Keratinocyte (primary cell): ENCODE data around the gene DISC1. TPM values are rescaled to one million over a fixed set of nuclear protein-coding genes. Genes with fewer than 3 reads are reported as not detected.

ENCODE experiments used
- DNase-seq: peaks from one replicate; pipeline ENCODE4 v3.0.0-alpha.2; 2011; ENCODE audit warnings: low read depth, missing footprints, low spot score
- FAIRE-seq: peaks from 2 replicates; lab custom pipeline; 2011; peaks lifted over from hg19 to GRCh38; lab: Jason Lieb, UNC
- H2AFZ ChIP-seq: 2 replicates; pipeline ENCODE4 v1.6.0; 2012; ENCODE audit warnings: low read length, control low read depth, inconsistent platforms; ENCODE audit not compliant: control insufficient read depth
- H3K27ac ChIP-seq: 2 replicates; pipeline ENCODE4 v1.5.1; 2011; ENCODE audit warnings: low read length; ENCODE audit not compliant: control insufficient read depth, insufficient read depth
- H3K27me3 ChIP-seq: 3 replicates; pipeline ENCODE4 v1.6.0; 2011; ENCODE audit warnings: low read length; ENCODE audit not compliant: control insufficient read depth, insufficient read depth; ENCODE audit errors: extremely low read depth
- H3K36me3 ChIP-seq, 2 experiments: 2 replicates in 1 of 2; 3 replicates in 1 of 2; pipeline ENCODE4 v1.5.1; 2011; ENCODE audit warnings: low read length in 2 of 2, mild to moderate bottlenecking in 1 of 2; ENCODE audit not compliant: control insufficient read depth in 2 of 2, insufficient read depth in 2 of 2; ENCODE audit errors: extremely low read depth in 1 of 2
- H3K4me1 ChIP-seq: 3 replicates; pipeline ENCODE4 v1.5.1; 2011; ENCODE audit warnings: low read length; ENCODE audit not compliant: control insufficient read depth, insufficient read depth; ENCODE audit errors: extremely low read depth
- H3K4me2 ChIP-seq: 3 replicates; pipeline ENCODE4 v1.6.0; 2011; ENCODE audit warnings: low read depth, low read length; ENCODE audit not compliant: control insufficient read depth, insufficient read depth; ENCODE audit errors: extremely low read depth
- H3K4me3 ChIP-seq, 3 experiments: fragments of 200-600 bp in 1 of 3; sonication (generic) in 1 of 3; 2 replicates in 2 of 3; 3 replicates in 1 of 3; pipeline ENCODE4 v1.5.1; 2011 to 2016; ENCODE audit warnings: low read length in 3 of 3, mild to moderate bottlenecking in 3 of 3, control low read depth in 2 of 3, inconsistent platforms in 1 of 3, low read depth in 1 of 3, mixed read lengths in 1 of 3, mixed run types in 1 of 3, moderate library complexity in 1 of 3; ENCODE audit not compliant: control insufficient read depth in 2 of 3, insufficient read depth in 2 of 3; ENCODE audit errors: extremely low read depth in 1 of 3
- H3K79me2 ChIP-seq: 2 replicates; pipeline ENCODE4 v1.6.0; 2012; ENCODE audit warnings: low read length; ENCODE audit not compliant: control insufficient read depth, insufficient read depth
- H3K9ac ChIP-seq: 3 replicates; pipeline ENCODE4 v1.6.0; 2011; ENCODE audit warnings: low read length; ENCODE audit not compliant: control insufficient read depth, insufficient read depth; ENCODE audit errors: extremely low read depth
- H3K9me1 ChIP-seq: 3 replicates; pipeline ENCODE4 v1.6.0; 2011; ENCODE audit warnings: low read length; ENCODE audit not compliant: control insufficient read depth, insufficient read depth; ENCODE audit errors: extremely low read depth
- H3K9me3 ChIP-seq: 2 replicates; pipeline ENCODE4 v1.5.1; 2012; ENCODE audit warnings: low read depth, low read length; ENCODE audit not compliant: control insufficient read depth
- H4K20me1 ChIP-seq: 3 replicates; pipeline ENCODE4 v1.6.0; 2011; ENCODE audit warnings: low read length; ENCODE audit not compliant: control insufficient read depth, insufficient read depth; ENCODE audit errors: extremely low read depth
- EZH2 ChIP-seq: IDR thresholded peaks from one replicate; pipeline ENCODE4 v1.6.1; 2012; ENCODE audit warnings: inconsistent platforms, mild to moderate bottlenecking, low read length, moderate library complexity
- dilution Hi-C: fragments of 300-500 bp; cut with MboI; formaldehyde crosslinking; loops from one replicate; pipeline ENCODE4 v1.7.0; 2020; ENCODE audit warnings: low sequenced_read_pairs; ENCODE audit not compliant: extremely low pct_ligation_motif_present
- polyA plus RNA-seq, 5 experiments: library from polyadenylated mRNA; depleted of rRNA in 3 of 5; stranded (reverse) in 3 of 5; stranded (forward) in 1 of 5; unstranded in 1 of 5; fragments of >200 nt; gene quantifications; 1 replicate in 1 of 5; 2 replicates in 3 of 5; 3 replicates in 1 of 5; pipeline versions ENCODE4 v1.2.1 to v1.2.3, GENCODE V29; 2011 to 2012; ENCODE audit warnings: missing spikeins in 2 of 5, low read depth in 1 of 5, low replicate concordance in 1 of 5
- TF ChIP-seq, protein P1 (sequence below), 3 experiments: IDR thresholded peaks in 1 of 3; conservative IDR thresholded peaks in 1 of 3; optimal IDR thresholded peaks in 1 of 3; 2 replicates in 2 of 3; 3 replicates in 1 of 3; pipeline versions ENCODE3 to v1.5.1; 2011; ENCODE audit warnings: low read length in 3 of 3, mild to moderate bottlenecking in 3 of 3, moderate library complexity in 2 of 3, control low read depth in 1 of 3, inconsistent platforms in 1 of 3; ENCODE audit not compliant: insufficient read depth in 2 of 3; ENCODE audit errors: extremely low read depth in 1 of 3

DISC1 gene
- polyA plus RNA-seq, 1 donor (not counting 4 experiments of a cell fraction or from before 2014, with no cell fraction given): 0.47 TPM

DNA sequence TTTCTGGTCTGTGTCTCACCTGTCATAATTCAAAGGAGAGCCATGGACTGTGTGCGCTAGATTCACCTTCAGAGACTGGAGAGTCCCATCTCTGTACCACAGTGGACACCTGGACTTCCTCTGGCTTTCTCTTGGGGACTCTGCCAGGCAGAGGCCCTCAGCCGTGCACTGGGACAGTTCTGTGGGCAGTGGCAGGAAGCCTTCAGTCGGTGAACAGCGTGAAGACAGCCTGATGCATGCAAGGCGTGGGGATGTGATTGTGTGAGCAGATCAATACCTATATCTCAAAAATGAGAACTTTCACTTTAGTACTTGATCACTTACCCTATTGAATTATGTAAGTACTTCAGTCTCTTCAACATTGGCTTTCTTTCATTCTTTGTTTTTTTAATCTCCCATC, 245.3 kb downstream of the DISC1 start:
- Histone ChIP-seq H3K4me1 (no peaks in the 10 kb centered on the region), H4K20me1 (no peaks in the 10 kb centered on the region), H3K9ac (no peak overlapping the region), H3K27ac (no peak overlapping the region), H3K36me3 (no peaks in the 10 kb centered on the region), H3K27me3 (no peaks in the 10 kb centered on the region), H3K4me2 (no peak overlapping the region), H3K4me3 (no peak overlapping the region), H3K9me3 (peaks cover 4% of the 10 kb centered on the region), H3K9me1 (no peaks in the 10 kb centered on the region), H2AFZ (no peak overlapping the region), H3K79me2 (no peaks in the 10 kb centered on the region)
- DNase-seq (no peak), FAIRE-seq (no peak)
- dilution Hi-C loops: no loop called here
- no peak for TF ChIP-seq EZH2
- TF ChIP-seq, protein P1, sequence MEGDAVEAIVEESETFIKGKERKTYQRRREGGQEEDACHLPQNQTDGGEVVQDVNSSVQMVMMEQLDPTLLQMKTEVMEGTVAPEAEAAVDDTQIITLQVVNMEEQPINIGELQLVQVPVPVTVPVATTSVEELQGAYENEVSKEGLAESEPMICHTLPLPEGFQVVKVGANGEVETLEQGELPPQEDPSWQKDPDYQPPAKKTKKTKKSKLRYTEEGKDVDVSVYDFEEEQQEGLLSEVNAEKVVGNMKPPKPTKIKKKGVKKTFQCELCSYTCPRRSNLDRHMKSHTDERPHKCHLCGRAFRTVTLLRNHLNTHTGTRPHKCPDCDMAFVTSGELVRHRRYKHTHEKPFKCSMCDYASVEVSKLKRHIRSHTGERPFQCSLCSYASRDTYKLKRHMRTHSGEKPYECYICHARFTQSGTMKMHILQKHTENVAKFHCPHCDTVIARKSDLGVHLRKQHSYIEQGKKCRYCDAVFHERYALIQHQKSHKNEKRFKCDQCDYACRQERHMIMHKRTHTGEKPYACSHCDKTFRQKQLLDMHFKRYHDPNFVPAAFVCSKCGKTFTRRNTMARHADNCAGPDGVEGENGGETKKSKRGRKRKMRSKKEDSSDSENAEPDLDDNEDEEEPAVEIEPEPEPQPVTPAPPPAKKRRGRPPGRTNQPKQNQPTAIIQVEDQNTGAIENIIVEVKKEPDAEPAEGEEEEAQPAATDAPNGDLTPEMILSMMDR (optimal IDR thresholded peaks at IDR 0.05 in 1 of 3, IDR thresholded peaks at IDR 0.05 in 1 of 3, conservative IDR thresholded peaks at IDR 0.05 in 1 of 3; ENCODE audit: extremely low read depth in 1 of 3, insufficient read depth in 2 of 3, low read length in 3 of 3): no peak

DNA sequence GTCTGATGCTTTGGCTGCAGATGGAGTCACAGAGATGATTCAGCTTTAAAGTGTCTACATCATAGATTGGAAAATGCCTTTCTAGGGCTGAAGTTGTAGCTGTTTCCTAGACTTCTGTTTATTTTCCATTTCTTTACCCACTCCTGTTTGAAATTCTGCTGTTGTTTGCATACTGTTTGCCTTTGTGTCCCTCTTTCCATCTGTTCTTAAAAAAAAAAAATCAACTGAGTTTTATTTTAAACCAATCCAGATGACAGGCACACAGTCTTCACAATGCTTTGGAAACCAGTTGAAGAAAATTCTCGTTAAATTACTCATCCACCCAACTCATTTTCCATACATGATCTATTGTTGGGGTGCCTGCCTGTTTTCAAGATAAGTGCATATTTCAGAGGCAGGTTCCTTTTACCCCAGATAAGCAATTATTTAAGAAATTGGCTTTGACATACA, 245.9 kb downstream of the DISC1 start:
- no peak overlapping the region for H3K4me2 ChIP-seq
- DNase-seq (no peak), FAIRE-seq (no peak)

More for the DNA sequence above, 245.9 kb downstream of the DISC1 start:
- Histone ChIP-seq H4K20me1 (no peaks in the 10 kb centered on the region), H3K4me1 (no peaks in the 10 kb centered on the region), H3K27me3 (no peaks in the 10 kb centered on the region), H3K9me3 (peaks cover 4% of the 10 kb centered on the region), H3K79me2 (no peaks in the 10 kb centered on the region), H3K27ac (no peak overlapping the region), H3K36me3 (no peaks in the 10 kb centered on the region), H3K9ac (no peak overlapping the region), H3K4me3 (no peak overlapping the region), H3K9me1 (no peaks in the 10 kb centered on the region), H2AFZ (no peak overlapping the region)
- TF ChIP-seq, protein P1 (optimal IDR thresholded peaks at IDR 0.05 in 1 of 3, IDR thresholded peaks at IDR 0.05 in 1 of 3, conservative IDR thresholded peaks at IDR 0.05 in 1 of 3; ENCODE audit: extremely low read depth in 1 of 3, insufficient read depth in 2 of 3, low read length in 3 of 3): no peak
- TF ChIP-seq EZH2: no peak
- dilution Hi-C loops: no loop called here
